Measurements from ENCODE around the gene CLCNKA.
A peak's percentile ranks its signal among the peaks of the same experiment; 100 is the strongest.
"Not testable (repeated sequence)": the region's sequence is repeated elsewhere in the genome, so short reads cannot be mapped to it uniquely, and the experiment has no call there.

Gene CLCNKA

GRCh38 chr1:16061989-16062686 is 40.3 kb downstream of the CLCNKA start:
- not testable (repeated sequence) for DNase-seq (ENCODE audit: low read depth in 2 of 2, low spot score in 1 of 2)

GRCh38 chr1:16062687-16063075 is 40.8 kb downstream of the CLCNKA start:
- DNase-seq (ENCODE audit: low read depth in 2 of 2, low spot score in 1 of 2): not testable (repeated sequence)

- DNase-seq (ENCODE audit: low read depth in 2 of 2, low spot score in 1 of 2): no peak
Observed at GRCh38 chr1:16063226-16063829, 41.5 kb downstream of the CLCNKA start.

GRCh38 chr1:16063921-16064320 is 42.1 kb downstream of the CLCNKA start:
- DNase-seq (ENCODE audit: low read depth in 2 of 2, low spot score in 1 of 2): no peak

GRCh38 chr1:16064536-16065268 is 42.9 kb downstream of the CLCNKA start:
- DNase-seq (ENCODE audit: low read depth in 2 of 2, low spot score in 1 of 2): no peak

- no peak for DNase-seq (ENCODE audit: low read depth in 2 of 2, low spot score in 1 of 2)
Observed at GRCh38 chr1:16065269-16065576, 43.4 kb downstream of the CLCNKA start.

GRCh38 chr1:16066245-16066644 is 44.4 kb downstream of the CLCNKA start:
- no peak for DNase-seq (ENCODE audit: low read depth in 2 of 2, low spot score in 1 of 2)

- no peak for DNase-seq (ENCODE audit: low read depth in 2 of 2, low spot score in 1 of 2)
Observed at GRCh38 chr1:16067127-16067768, 45.4 kb downstream of the CLCNKA start.

GRCh38 chr1:16067933-16068332 is 46.1 kb downstream of the CLCNKA start:
- DNase-seq (ENCODE audit: low read depth in 2 of 2, low spot score in 1 of 2): no peak

- no peak for DNase-seq (ENCODE audit: low read depth in 2 of 2, low spot score in 1 of 2)
Observed at GRCh38 chr1:16068356-16069270, 46.8 kb downstream of the CLCNKA start.

- no peak for DNase-seq (ENCODE audit: low read depth in 2 of 2, low spot score in 1 of 2)
Observed at GRCh38 chr1:16070640-16071355, 49.0 kb downstream of the CLCNKA start.

- DNase-seq (ENCODE audit: low read depth in 2 of 2, low spot score in 1 of 2): no peak
Observed at GRCh38 chr1:16071614-16072013, 49.8 kb downstream of the CLCNKA start.

GRCh38 chr1:16072095-16072494 is 50.3 kb downstream of the CLCNKA start:
- no peak for DNase-seq (ENCODE audit: low read depth in 2 of 2, low spot score in 1 of 2)

- no peak for DNase-seq (ENCODE audit: low read depth in 2 of 2, low spot score in 1 of 2)
Observed at GRCh38 chr1:16072616-16073484, 51.0 kb downstream of the CLCNKA start.

- DNase-seq (ENCODE audit: low read depth in 2 of 2, low spot score in 1 of 2): peak in 1 of 2 donors; percentile 7
Observed at GRCh38 chr1:16073490-16074119, 51.8 kb downstream of the CLCNKA start, which contains the start of gene FAM131C. FAM131C (minus strand) TSS chr1:16073651; CDS start chr1:16073442, 209 bp downstream.

- DNase-seq (ENCODE audit: low read depth in 2 of 2, low spot score in 1 of 2): no peak
Observed at GRCh38 chr1:16074217-16074616, 52.4 kb downstream of the CLCNKA start.

GRCh38 chr1:16075337-16076030 is 53.6 kb downstream of the CLCNKA start:
- no peak for DNase-seq (ENCODE audit: low read depth in 2 of 2, low spot score in 1 of 2)

Data from stimulated activated CD8-positive, alpha-beta memory T cell treated with anti-CD3 and anti-CD28 coated beads, Interleukin-4, amount 100 ng/mL, for 1 hour (primary cell).